ENCODE data around the gene SMAD3. TPM values are rescaled to one million over a fixed set of nuclear protein-coding genes. Genes with fewer than 3 reads are reported as not detected.

Gene SMAD3
- total RNA-seq, 4 donors from 2014 or later: 25.3 to 54.2 (median 40.0) TPM

GRCh38 chr15:67100124-67100791, 34.9 kb downstream of the SMAD3 start:
- no peak for TF ChIP-seq CTCF (IDR thresholded peaks at IDR 0.05; ENCODE audit: low read depth)

GRCh38 chr15:67100801-67101581, 35.6 kb downstream of the SMAD3 start:
- TF ChIP-seq CTCF (IDR thresholded peaks at IDR 0.05; ENCODE audit: low read depth): no peak

- TF ChIP-seq CTCF (IDR thresholded peaks at IDR 0.05; ENCODE audit: low read depth): no peak
These were observed 36.7 kb downstream of the SMAD3 start for GRCh38 chr15:67101911-67102598.

GRCh38 chr15:67102599-67102929, 37.2 kb downstream of the SMAD3 start:
- TF ChIP-seq CTCF (IDR thresholded peaks at IDR 0.05; ENCODE audit: low read depth): no peak

- TF ChIP-seq CTCF (IDR thresholded peaks at IDR 0.05; ENCODE audit: low read depth): no peak
These were observed 37.6 kb downstream of the SMAD3 start for GRCh38 chr15:67103021-67103420.

GRCh38 chr15:67103432-67103831, 38.0 kb downstream of the SMAD3 start:
- TF ChIP-seq CTCF (IDR thresholded peaks at IDR 0.05; ENCODE audit: low read depth): no peak

GRCh38 chr15:67103869-67104268, 38.5 kb downstream of the SMAD3 start:
- TF ChIP-seq CTCF (IDR thresholded peaks at IDR 0.05; ENCODE audit: low read depth): no peak

All from subcutaneous adipose tissue (tissue), 4 donors.